IMR-90 (cell line): ENCODE results near the gene CAST. TPM values are rescaled to one million over a fixed set of nuclear protein-coding genes. Genes with fewer than 3 reads are reported as not detected.
A peak's percentile ranks its signal among the peaks of the same experiment; 100 is the strongest.

Source experiments
- ATAC-seq: fragments of 200-7000 bp; cut with Tn5 transposase; 2 replicates; pipeline ENCODE4 v1.9.1; 2020; ENCODE audit warnings: low read depth, mild to moderate bottlenecking, moderate library complexity
- BruUV-seq: library from RNA; stranded (reverse); fragments of 400-500 nt; replicated peaks from 2 replicates; lab custom pipeline; 2021; lab: Mats Ljungman, UMichigan
- CTCF ChIA-PET: fragments of 300-600 bp; formaldehyde crosslinking; extraction: SDS; loops from one replicate; lab custom pipeline; 2021; ENCODE audit warnings: antibody characterized with exemption; lab: Yijun Ruan, JAX
- POLR2A ChIA-PET: fragments of 300-600 bp; sonication (Branson Sonifier 250); formaldehyde crosslinking; loops from one replicate; lab custom pipeline; 2022; ENCODE audit warnings: antibody characterized with exemption; ENCODE audit not compliant: unreplicated experiment; lab: Charles Lee
- DNase-seq: peaks from one replicate; pipeline ENCODE4 v3.0.0; 2013
- H2AFZ ChIP-seq: replicated peaks from 2 replicates; pipeline ENCODE3; 2013; ENCODE audit warnings: low read length, mild to moderate bottlenecking; ENCODE audit not compliant: poor library complexity
- H2AK5ac ChIP-seq: 2 replicates; pipeline ENCODE4 v1.6.1; 2013; ENCODE audit warnings: low read depth, low read length, inconsistent platforms
- H2AK9ac ChIP-seq: replicated peaks from 2 replicates; pipeline ENCODE3; 2013; ENCODE audit warnings: mild to moderate bottlenecking, low read depth, low read length, moderate library complexity; ENCODE audit not compliant: poor library complexity
- H2BK120ac ChIP-seq: 2 replicates; pipeline ENCODE4 v1.6.1; 2013; ENCODE audit warnings: low read depth, low read length, inconsistent platforms
- H2BK15ac ChIP-seq: 3 replicates; pipeline ENCODE4 v1.6.1; 2013; ENCODE audit warnings: low read depth, low read length, inconsistent platforms
- H2BK20ac ChIP-seq: 2 replicates; pipeline ENCODE4 v1.6.1; 2013; ENCODE audit warnings: low read depth, mild to moderate bottlenecking, inconsistent platforms, low read length, moderate library complexity
- H2BK5ac ChIP-seq: 2 replicates; pipeline ENCODE4 v1.6.1; 2013; ENCODE audit warnings: mild to moderate bottlenecking, low read depth, low read length, inconsistent platforms; ENCODE audit not compliant: poor library complexity, severe bottlenecking
- H3K14ac ChIP-seq: replicated peaks from 2 replicates; pipeline ENCODE4 v1.6.1; 2013; ENCODE audit warnings: low read depth, low read length, inconsistent platforms
- H3K18ac ChIP-seq: 2 replicates; pipeline ENCODE4 v1.6.1; 2013; ENCODE audit warnings: low read depth, low read length, control low read depth
- H3K23ac ChIP-seq: 2 replicates; pipeline ENCODE4 v1.6.1; 2013; ENCODE audit warnings: low read depth, low read length, inconsistent platforms
- H3K27ac ChIP-seq: 2 replicates; pipeline ENCODE4 v1.5.1; 2013; ENCODE audit warnings: mild to moderate bottlenecking, control low read depth, low read length; ENCODE audit not compliant: insufficient read depth
- H3K27me3 ChIP-seq: 2 replicates; pipeline ENCODE4 v1.6.1; 2013; ENCODE audit warnings: low read length; ENCODE audit not compliant: control insufficient read depth, insufficient read depth
- H3K36me3 ChIP-seq: 2 replicates; pipeline ENCODE4 v1.6.1; 2013; ENCODE audit warnings: low read length, mixed read lengths; ENCODE audit not compliant: control insufficient read depth, insufficient read depth
- H3K4ac ChIP-seq: 2 replicates; pipeline ENCODE4 v1.6.1; 2013; ENCODE audit warnings: low read depth, low read length, inconsistent platforms
- H3K4me1 ChIP-seq: 2 replicates; pipeline ENCODE4 v1.6.1; 2013; ENCODE audit warnings: low read length, mixed read lengths; ENCODE audit not compliant: control insufficient read depth, insufficient read depth
- H3K4me2 ChIP-seq: 2 replicates; pipeline ENCODE4 v1.6.1; 2013; ENCODE audit warnings: low read depth, mild to moderate bottlenecking, control low read depth, low read length, moderate library complexity
- H3K4me3 ChIP-seq: 2 replicates; pipeline ENCODE4 v1.5.1; 2013; ENCODE audit warnings: low read depth, mild to moderate bottlenecking, control low read depth, low read length, moderate library complexity; ENCODE audit not compliant: insufficient read depth
- H3K56ac ChIP-seq: 2 replicates; pipeline ENCODE4 v1.6.1; 2013; ENCODE audit warnings: low read length, inconsistent platforms; ENCODE audit not compliant: insufficient read depth; ENCODE audit errors: extremely low read depth
- H3K79me1 ChIP-seq, 2 experiments: 2 replicates each; pipeline ENCODE4 v1.6.1; 2013; ENCODE audit warnings: low read length in 2 of 2, inconsistent platforms in 1 of 2, low read depth in 1 of 2
- H3K9ac ChIP-seq: 2 replicates; pipeline ENCODE4 v1.6.1; 2013; ENCODE audit warnings: low read depth, low read length, control low read depth
- H3K9me1 ChIP-seq: 2 replicates; pipeline ENCODE4 v1.6.1; 2013; ENCODE audit warnings: low read length, inconsistent platforms; ENCODE audit not compliant: insufficient read depth
- H3K9me3 ChIP-seq: 2 replicates; pipeline ENCODE4 v1.6.1; 2013; ENCODE audit warnings: low read length; ENCODE audit not compliant: control insufficient read depth, insufficient read depth
- H4K20me1 ChIP-seq: 2 replicates; pipeline ENCODE4 v1.6.1; 2013; ENCODE audit warnings: low read length, inconsistent platforms; ENCODE audit not compliant: insufficient read depth
- H4K5ac ChIP-seq: 2 replicates; pipeline ENCODE4 v1.6.1; 2013; ENCODE audit warnings: mild to moderate bottlenecking, low read depth, low read length, control low read depth
- H4K8ac ChIP-seq, 2 experiments: 2 replicates each; pipeline ENCODE4 v1.6.1; 2013; ENCODE audit warnings: low read depth in 2 of 2, low read length in 2 of 2, control low read depth in 1 of 2, inconsistent platforms in 1 of 2
- H4K91ac ChIP-seq: 2 replicates; pipeline ENCODE4 v1.6.1; 2013; ENCODE audit warnings: low read depth, low read length, inconsistent platforms; ENCODE audit not compliant: insufficient read depth
- MAZ ChIP-seq: IDR thresholded peaks from 2 replicates; pipeline ENCODE4 v1.6.1; 2012; ENCODE audit warnings: low read depth, mild to moderate bottlenecking, low read length, improper control_type of control experiment, moderate library complexity, borderline replicate concordance
- NFE2L2 ChIP-seq: fragments of 150-350 bp; IDR thresholded peaks from 2 replicates; pipeline ENCODE4 v1.6.1; 2016; ENCODE audit warnings: low read depth, mild to moderate bottlenecking, low read length
- RAD21 ChIP-seq: IDR thresholded peaks from 2 replicates; pipeline ENCODE4 v1.6.1; 2012; ENCODE audit warnings: low read length, improper control_type of control experiment
- SMC3 ChIP-seq: fragments of 150-350 bp; IDR thresholded peaks from 2 replicates; pipeline ENCODE4 v1.6.1; 2016; ENCODE audit warnings: low read depth, mild to moderate bottlenecking, antibody characterized with exemption, low read length, moderate library complexity
- dilution Hi-C: fragments of 300-500 bp; cut with HindIII; formaldehyde crosslinking; loops from one replicate; pipeline ENCODE4 v1.14.3; 2018; ENCODE audit warnings: low sequenced_read_pairs; ENCODE audit not compliant: unreplicated experiment
- in situ Hi-C: fragments of 300-500 bp; cut with MboI; formaldehyde crosslinking; loops from 3 replicates; pipeline ENCODE4 v1.14.3; 2019; ENCODE audit warnings: low sequenced_read_pairs, inconsistent platforms, mixed read lengths
- intact Hi-C: fragments of 100-400 bp; cut with micrococcal nuclease; formaldehyde crosslinking; loops from 2 replicates; pipeline ENCODE4 v1.10.0; 2022
- polyA plus RNA-seq, 3 experiments: library from polyadenylated mRNA; depleted of rRNA; stranded (reverse); fragments of >200 nt; gene quantifications; 2 replicates each; pipeline ENCODE4 v1.2.3, GENCODE V29; 2012; ENCODE audit warnings: low replicate concordance in 1 of 3
- total RNA-seq: library from RNA; depleted of rRNA; stranded (reverse); fragments of >200 nt; gene quantifications from 2 replicates; pipeline ENCODE4 v1.2.3, GENCODE V29; 2012
- TF ChIP-seq, protein P1 (sequence below): conservative IDR thresholded peaks from 2 replicates; pipeline ENCODE4 v1.5.1; 2012; ENCODE audit warnings: mild to moderate bottlenecking, low read depth, low read length, improper control_type of control experiment

Gene CAST
- total and polyA plus RNA-seq, 2 of the 4 experiments (the other 2 are of a cell fraction), result 91.3 to 128 TPM

DNA sequence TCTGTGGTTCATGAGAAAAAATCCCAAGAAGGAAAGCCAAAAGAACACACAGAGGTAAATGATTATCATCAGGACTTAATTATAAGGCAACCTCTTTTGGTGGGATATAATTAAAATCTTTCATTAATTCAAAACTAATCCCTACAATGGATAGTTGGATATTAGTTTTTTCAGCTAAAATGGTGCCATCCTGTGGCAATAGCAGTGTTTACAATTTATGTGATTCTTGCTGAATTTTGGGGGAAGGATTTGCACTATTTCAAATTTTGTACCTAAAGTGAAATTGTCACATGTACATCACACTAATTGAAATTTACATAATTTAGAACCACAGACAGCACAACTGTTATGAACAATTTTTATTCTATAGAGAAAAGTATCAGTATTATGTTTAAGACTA, 67.0 kb downstream of the CAST start:
- CTCF ChIA-PET, result no interaction called here
- Histone ChIP-seq H3K4me1 (no peaks in the 10 kb centered on the region; the same call in 1 of the 2 replicates), H2AFZ (no peak overlapping the region), H3K9me3 (no peaks in the 10 kb centered on the region), H2AK5ac (no peak overlapping the region), H2BK5ac (no peak overlapping the region), H3K9me1 (peaks cover 12% of the 10 kb centered on the region), H2BK120ac (no peak overlapping the region), H4K20me1 (peaks cover 8% of the 10 kb centered on the region; the same call in 1 of the 2 replicates), H4K5ac (no peak overlapping the region), H3K4me2 (no peak overlapping the region), H3K4me3 (no peak overlapping the region), H2BK20ac (no peak overlapping the region), H3K56ac (no peak overlapping the region), H4K91ac (no peak overlapping the region), H3K18ac (no peak overlapping the region), H2BK15ac (no peak overlapping the region), H3K36me3 (peaks cover 15% of the 10 kb centered on the region), H3K23ac (no peak overlapping the region), H2AK9ac (no peak overlapping the region), H3K79me1 (peaks cover 21 to 34% of the 10 kb centered on the region in 2 experiments), H3K27me3 (no peaks in the 10 kb centered on the region), H4K8ac (no peak overlapping the region), H3K4ac (no peak overlapping the region), H3K9ac (no peak overlapping the region), H3K14ac (no peak overlapping the region), H3K27ac (no peak overlapping the region)
- dilution Hi-C loops, result no loop called here
- intact Hi-C loops, result loop anchor here (1.0 to 2.0 kb wide), 2 partner anchors 115 to 384 kb away; no protein-coding TSS in a partner anchor
- in situ Hi-C loops, result no loop called here
- TF ChIP-seq, protein P1, sequence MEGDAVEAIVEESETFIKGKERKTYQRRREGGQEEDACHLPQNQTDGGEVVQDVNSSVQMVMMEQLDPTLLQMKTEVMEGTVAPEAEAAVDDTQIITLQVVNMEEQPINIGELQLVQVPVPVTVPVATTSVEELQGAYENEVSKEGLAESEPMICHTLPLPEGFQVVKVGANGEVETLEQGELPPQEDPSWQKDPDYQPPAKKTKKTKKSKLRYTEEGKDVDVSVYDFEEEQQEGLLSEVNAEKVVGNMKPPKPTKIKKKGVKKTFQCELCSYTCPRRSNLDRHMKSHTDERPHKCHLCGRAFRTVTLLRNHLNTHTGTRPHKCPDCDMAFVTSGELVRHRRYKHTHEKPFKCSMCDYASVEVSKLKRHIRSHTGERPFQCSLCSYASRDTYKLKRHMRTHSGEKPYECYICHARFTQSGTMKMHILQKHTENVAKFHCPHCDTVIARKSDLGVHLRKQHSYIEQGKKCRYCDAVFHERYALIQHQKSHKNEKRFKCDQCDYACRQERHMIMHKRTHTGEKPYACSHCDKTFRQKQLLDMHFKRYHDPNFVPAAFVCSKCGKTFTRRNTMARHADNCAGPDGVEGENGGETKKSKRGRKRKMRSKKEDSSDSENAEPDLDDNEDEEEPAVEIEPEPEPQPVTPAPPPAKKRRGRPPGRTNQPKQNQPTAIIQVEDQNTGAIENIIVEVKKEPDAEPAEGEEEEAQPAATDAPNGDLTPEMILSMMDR, result peak; percentile 35; the same call in 1 of the 2 replicates
- peak; percentile 46 for TF ChIP-seq RAD21
- peak; percentile 44 for TF ChIP-seq SMC3
- no peak for TF ChIP-seq MAZ
- TF ChIP-seq NFE2L2, result no peak
- POLR2A ChIA-PET, result no interaction called here
- no peak for DNase-seq
- ATAC-seq, result no peak; the same call in 1 of the 2 replicates
- BruUV-seq, result no TSS peak
